KMS-11 (cell line): ENCODE measurements around the gene NUDT7.

Experiments
- H2AFZ ChIP-seq: fragments of 200-600 bp; sonication (generic); 2 replicates; pipeline ENCODE4 v1.6.1; 2016; ENCODE audit warnings: antibody characterized with exemption, mixed run types, low read depth
- H3K27ac ChIP-seq: fragments of 200-600 bp; sonication (generic); 2 replicates; pipeline ENCODE4 v1.6.1; 2016; ENCODE audit warnings: mild to moderate bottlenecking, mixed run types
- H3K27me3 ChIP-seq: fragments of 200-600 bp; sonication (generic); 2 replicates; pipeline ENCODE4 v1.6.1; 2017; ENCODE audit warnings: mild to moderate bottlenecking, low read depth, mixed run types, moderate library complexity; ENCODE audit not compliant: insufficient read depth
- H3K36me3 ChIP-seq: fragments of 200-600 bp; sonication (generic); 2 replicates; pipeline ENCODE4 v1.6.1; 2017; ENCODE audit warnings: mild to moderate bottlenecking, mixed run types; ENCODE audit not compliant: insufficient read depth
- H3K4me1 ChIP-seq: fragments of 200-600 bp; sonication (generic); 2 replicates; pipeline ENCODE4 v1.6.1; 2016; ENCODE audit warnings: mild to moderate bottlenecking, low read depth, mixed run types; ENCODE audit not compliant: poor library complexity, severe bottlenecking
- H3K4me2 ChIP-seq: fragments of 200-600 bp; sonication (generic); 2 replicates; pipeline ENCODE4 v1.7.0; 2016; ENCODE audit warnings: mild to moderate bottlenecking, mixed run types
- H3K4me3 ChIP-seq: fragments of 200-600 bp; sonication (generic); IDR thresholded peaks from 2 replicates; pipeline ENCODE4 v1.6.1; 2017; ENCODE audit warnings: low read depth, low read length, mixed read lengths; ENCODE audit not compliant: insufficient read depth
- H3K79me2 ChIP-seq: fragments of 200-600 bp; sonication (generic); 2 replicates; pipeline ENCODE4 v1.6.1; 2016; ENCODE audit warnings: low read depth, mixed run types; ENCODE audit not compliant: insufficient read depth
- H3K9ac ChIP-seq: fragments of 200-600 bp; sonication (generic); 2 replicates; pipeline ENCODE4 v1.6.1; 2016; ENCODE audit warnings: mild to moderate bottlenecking, mixed run types
- H4K20me1 ChIP-seq: fragments of 200-600 bp; sonication (generic); 2 replicates; pipeline ENCODE4 v1.6.1; 2016; ENCODE audit warnings: mild to moderate bottlenecking, mixed run types; ENCODE audit not compliant: insufficient read depth
- CTCF ChIP-seq: fragments of 200-600 bp; sonication (generic); conservative IDR thresholded peaks from 2 replicates; pipeline ENCODE4 v1.6.1; 2017; ENCODE audit warnings: low read depth, mild to moderate bottlenecking, antibody characterized with exemption, low read length, moderate library complexity, mixed read lengths

NUDT7 gene

GRCh38 chr16:77786186-77786847 lies 64.0 kb downstream of the NUDT7 start:
- Histone ChIP-seq H3K4me1 (no peaks in the 10 kb centered on the region), H3K4me2 (no peak overlapping the region), H2AFZ (no peak overlapping the region), H3K27ac (no peak overlapping the region), H3K4me3 (no peak overlapping the region), H4K20me1 (no peaks in the 10 kb centered on the region), H3K79me2 (no peaks in the 10 kb centered on the region), H3K9ac (no peak overlapping the region), H3K27me3 (no peaks in the 10 kb centered on the region), H3K36me3 (no peaks in the 10 kb centered on the region)
- no peak for TF ChIP-seq CTCF

DNA sequence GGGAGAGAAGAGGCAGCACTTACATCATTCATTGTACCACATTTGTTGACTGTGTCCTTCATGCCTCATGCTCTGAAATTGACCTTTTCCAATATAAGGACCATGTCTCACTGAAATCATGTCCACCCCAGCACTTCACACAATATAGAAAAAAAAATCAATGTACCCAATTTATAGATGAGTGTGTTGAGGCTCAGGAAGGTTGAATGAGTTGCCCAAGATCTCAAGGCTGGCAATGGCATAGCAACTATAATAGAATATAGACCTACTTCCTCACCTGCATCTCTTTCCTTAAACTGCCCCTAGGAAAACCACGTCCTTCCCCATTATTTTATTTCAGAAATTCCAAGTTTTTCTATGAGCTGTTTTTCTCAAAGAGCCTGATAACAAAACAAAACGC lies 65.1 kb downstream of the NUDT7 start:
- H3K79me2 ChIP-seq = no peaks in the 10 kb centered on the region
- no peak for TF ChIP-seq CTCF
- peak overlapping the region; percentile 88; the same call in 1 of the 2 replicates for H2AFZ ChIP-seq
- no peak overlapping the region for H3K27ac ChIP-seq
- no peaks in the 10 kb centered on the region for H4K20me1 ChIP-seq
- no peaks in the 10 kb centered on the region for H3K27me3 ChIP-seq
- no peaks in the 10 kb centered on the region for H3K36me3 ChIP-seq
- H3K4me2 ChIP-seq = no peak overlapping the region
- no peak overlapping the region for H3K9ac ChIP-seq
- H3K4me1 ChIP-seq = no peaks in the 10 kb centered on the region
- no peak overlapping the region for H3K4me3 ChIP-seq

DNA sequence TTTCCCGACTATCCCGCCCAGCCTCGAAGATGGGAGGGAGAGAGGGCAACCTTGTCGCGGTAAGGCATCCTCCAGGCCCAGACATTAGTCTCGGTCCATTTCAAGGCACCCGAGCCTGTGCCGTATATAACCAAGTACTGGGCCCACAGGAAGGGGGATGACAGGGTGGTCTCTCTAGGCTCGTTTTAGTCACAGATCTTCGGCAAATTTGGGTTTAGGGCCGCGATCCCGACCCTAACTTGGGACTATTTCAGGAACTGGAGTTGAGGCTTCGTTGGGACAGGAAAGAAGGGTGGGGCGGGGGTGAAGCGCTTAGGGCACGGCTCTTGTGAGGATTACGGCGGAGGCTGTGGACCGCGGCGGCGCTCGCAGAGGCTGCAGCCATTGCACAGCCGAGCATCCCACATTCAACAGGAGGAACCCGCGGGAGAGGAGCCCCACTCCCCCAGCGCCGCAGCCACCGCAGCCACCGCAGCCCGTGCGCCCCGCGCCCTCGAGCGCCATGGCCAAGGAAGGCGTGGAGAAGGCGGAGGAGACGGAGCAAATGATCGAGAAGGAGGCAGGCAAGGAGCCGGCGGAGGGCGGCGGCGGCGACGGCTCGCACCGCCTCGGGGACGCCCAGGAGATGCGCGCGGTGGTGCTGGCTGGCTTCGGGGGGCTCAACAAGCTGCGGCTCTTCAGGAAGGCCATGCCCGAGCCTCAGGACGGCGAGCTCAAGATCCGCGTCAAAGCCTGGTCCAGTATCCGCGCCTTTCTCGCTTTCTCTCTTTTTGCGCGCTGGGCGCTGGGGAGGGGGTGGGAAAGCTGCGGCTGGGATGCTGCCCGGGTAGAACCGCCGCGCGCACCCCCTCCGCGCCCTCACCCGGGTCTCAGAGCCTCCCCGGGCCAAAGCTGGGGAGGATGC lies 66.1 kb downstream of the NUDT7 start, which contains the start of gene VAT1L:
VAT1L (plus strand) TSS at position 384 of the 904 bp plus-strand sequence; CDS start at position 503, 119 bp downstream.
- Histone ChIP-seq H3K4me3 (no peak within 1 kb of the TSS), H3K4me2 (peak within 1 kb of the TSS; percentile 78), H3K9ac (no peak within 1 kb of the TSS), H3K36me3 (no peaks in the 10 kb centered on the region), H2AFZ (peak within 1 kb of the TSS; percentile 88), H3K27me3 (no peaks in the 10 kb centered on the region), H3K79me2 (no peaks in the 10 kb centered on the region), H3K27ac (no peak within 1 kb of the TSS), H3K4me1 (no peaks in the 10 kb centered on the region), H4K20me1 (no peaks in the 10 kb centered on the region)
- no peak for TF ChIP-seq CTCF

DNA sequence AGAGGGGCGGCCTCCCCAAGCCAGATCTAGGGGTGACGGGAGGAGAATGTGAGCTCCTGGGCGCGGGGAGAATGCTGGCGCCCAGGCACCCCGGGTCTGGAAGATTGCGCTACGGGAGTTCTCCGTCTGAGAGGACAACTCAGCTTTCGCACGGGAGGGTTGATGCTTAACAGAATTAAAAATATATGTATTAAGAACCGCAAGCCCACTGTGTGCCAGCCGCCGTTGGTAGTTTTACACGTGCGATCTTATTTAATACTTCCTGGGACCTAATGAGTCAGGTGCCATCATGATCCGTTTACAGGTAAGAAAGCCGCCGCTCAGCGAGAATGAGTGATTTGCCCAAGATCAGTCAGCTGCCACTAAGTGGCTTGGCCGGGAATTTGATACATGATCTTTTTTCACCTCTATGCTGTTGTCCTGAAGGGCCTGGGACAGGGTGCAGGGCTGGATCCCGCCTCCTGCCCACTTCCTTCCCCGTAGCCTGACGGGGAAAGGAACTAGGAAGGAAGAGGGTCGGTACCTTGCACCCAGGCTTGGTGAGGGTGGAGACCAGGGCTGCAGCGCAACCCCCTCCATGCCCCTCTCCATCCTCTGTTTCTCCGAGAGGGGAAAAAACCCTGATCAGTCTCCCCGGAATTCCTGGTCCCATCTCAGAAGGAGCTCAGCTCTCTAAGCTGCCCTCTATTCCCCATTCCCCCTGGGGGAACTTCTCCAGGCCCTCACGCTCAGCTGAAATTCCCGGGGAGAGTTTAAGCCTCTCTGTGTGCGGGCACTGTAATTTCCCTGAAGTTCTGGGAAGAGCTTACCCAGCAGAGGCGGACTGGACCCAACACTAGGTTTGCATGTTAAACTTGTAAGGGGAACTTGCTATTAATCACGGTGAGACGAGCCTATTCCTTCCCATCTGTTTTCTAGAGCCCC lies 67.0 kb downstream of the NUDT7 start:
- H3K4me3 ChIP-seq = no peak overlapping the region
- no peak overlapping the region for H3K27ac ChIP-seq
- H3K4me2 ChIP-seq = peak overlapping the region; percentile 78
- H3K36me3 ChIP-seq = no peaks in the 10 kb centered on the region
- no peaks in the 10 kb centered on the region for H3K79me2 ChIP-seq
- no peaks in the 10 kb centered on the region for H4K20me1 ChIP-seq
- no peak for TF ChIP-seq CTCF
- no peaks in the 10 kb centered on the region for H3K4me1 ChIP-seq
- peak overlapping the region; percentile 88 for H2AFZ ChIP-seq
- no peaks in the 10 kb centered on the region for H3K27me3 ChIP-seq
- H3K9ac ChIP-seq = no peak overlapping the region
